HG03045 (cell line): ENCODE results near the gene PROX2.
A peak's percentile ranks its signal among the peaks of the same experiment; 100 is the strongest.

Source experiments
- ATAC-seq: cut with Tn5 transposase; IDR thresholded peaks from one replicate; pipeline ENCODE4 v1.9.1; 2021; ENCODE audit warnings: mild to moderate bottlenecking, moderate library complexity; ENCODE audit not compliant: unreplicated experiment

PROX2 gene

GRCh38 chr14:74882103-74882920 is 6.4 kb upstream of the PROX2 start:
- ATAC-seq: peak; percentile 33

- peak; percentile 93 for ATAC-seq
These were observed 5.6 kb upstream of the PROX2 start, which contains the start of gene DLST for GRCh38 chr14:74881431-74882102. Gene DLST (plus strand): TSS chr14:74881916. CDS start chr14:74881954, 38 bp downstream.

DNA sequence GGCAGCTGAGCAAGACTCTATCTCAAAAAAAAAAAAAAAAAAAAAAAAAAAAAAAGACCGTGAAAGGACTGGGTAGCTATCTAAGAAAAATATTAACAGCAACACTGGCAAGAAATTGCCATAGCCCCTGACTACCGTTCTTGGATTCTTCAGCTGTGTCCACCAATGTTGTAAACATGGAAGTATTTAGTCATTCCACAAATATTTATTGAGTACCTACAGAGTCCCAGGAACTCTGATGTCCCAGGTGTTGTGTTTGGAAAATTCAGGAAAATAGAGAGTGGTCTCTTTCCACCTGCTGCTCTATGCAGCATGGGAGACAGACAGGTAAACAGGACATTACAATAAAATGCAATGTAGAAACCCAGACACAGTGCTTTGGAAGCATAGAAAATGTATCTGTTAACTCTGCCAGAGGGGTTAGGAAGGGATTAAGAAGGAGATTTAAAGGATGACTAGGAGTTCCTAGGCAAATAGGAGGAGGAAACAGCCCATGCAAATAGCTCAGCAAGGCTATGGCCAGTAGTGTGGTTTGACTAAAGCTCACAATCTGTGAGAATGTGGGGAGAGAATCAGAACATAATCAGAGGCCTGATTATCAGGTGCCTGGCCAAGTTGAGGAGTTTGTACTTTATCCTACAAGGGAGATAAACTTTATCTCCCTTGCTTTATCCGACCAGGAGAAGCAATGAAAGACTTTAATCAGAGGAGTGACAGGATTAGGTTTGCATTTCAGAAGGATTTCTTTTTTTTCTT is 3.7 kb upstream of the PROX2 start:
- no peak for ATAC-seq

GRCh38 chr14:74875204-74875603 is 741 bp downstream of the PROX2 start:
- ATAC-seq: no peak

DNA sequence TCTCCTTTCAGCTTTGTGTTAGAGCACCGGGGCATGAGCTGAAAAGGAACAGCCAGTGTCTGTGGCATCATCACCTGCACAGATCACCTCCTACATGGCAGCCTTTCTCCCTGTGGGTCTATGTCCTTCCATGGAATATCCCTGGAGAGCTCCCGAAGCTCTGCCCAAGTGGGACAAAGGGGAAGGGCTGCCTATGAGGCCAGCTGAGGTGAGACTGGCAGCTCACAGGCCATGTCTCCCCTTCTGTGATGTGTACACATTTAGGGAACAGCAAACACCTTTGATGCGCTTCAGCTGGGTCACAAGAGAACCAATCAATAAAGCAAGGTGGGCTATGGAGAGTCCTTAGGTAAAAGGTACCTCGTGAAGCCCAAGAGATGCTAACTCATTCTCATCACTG is 4.1 kb downstream of the PROX2 start:
- ATAC-seq: no peak

- no peak for ATAC-seq
These were observed 7.2 kb downstream of the PROX2 start for GRCh38 chr14:74868739-74869138.

DNA sequence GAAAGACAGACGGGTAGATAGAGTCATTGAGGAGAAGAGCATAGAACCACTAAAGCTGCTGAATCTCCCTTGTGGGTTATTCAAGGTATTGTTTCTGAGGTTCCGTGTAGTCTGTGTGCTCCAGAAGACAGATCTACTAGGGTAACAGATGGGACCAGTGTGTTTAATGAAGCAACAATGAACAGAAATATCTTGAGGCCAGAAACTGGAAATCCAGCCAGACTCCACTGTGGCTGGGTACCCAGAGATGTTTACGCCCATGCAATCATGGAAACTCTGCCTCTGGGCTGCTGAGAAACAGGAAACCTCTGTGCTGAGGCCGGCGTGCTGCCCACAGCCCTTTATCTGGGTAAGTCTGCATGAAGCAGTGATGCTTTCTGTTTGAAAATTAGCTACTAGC is 8.3 kb downstream of the PROX2 start:
- no peak for ATAC-seq

GRCh38 chr14:74866708-74867389 is 9.1 kb downstream of the PROX2 start:
- ATAC-seq: no peak

- no peak for ATAC-seq
These were observed 10.8 kb downstream of the PROX2 start for GRCh38 chr14:74865156-74865555.

GRCh38 chr14:74864198-74864597 is 11.7 kb downstream of the PROX2 start:
- no peak for ATAC-seq

DNA sequence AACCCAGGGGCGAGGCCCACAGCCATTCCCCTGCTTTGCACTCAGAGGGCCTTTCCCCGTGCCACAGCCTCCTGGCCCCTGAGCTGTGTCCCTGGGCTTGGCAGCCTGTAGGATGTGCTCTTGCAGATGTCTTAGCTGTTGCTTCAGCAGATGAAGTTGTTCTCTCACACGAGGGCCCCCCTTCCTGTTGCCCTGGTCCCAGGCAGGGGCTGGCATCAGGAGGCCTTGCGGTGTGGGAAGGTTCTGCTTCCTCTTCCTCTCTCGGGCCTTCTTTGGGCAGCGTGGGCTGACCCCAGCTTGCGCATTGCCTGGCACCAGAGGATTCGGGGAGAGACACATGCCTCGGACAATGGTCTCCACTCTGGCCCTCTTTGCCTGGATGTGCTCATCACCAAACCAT is 12.7 kb downstream of the PROX2 start:
- no peak for ATAC-seq

DNA sequence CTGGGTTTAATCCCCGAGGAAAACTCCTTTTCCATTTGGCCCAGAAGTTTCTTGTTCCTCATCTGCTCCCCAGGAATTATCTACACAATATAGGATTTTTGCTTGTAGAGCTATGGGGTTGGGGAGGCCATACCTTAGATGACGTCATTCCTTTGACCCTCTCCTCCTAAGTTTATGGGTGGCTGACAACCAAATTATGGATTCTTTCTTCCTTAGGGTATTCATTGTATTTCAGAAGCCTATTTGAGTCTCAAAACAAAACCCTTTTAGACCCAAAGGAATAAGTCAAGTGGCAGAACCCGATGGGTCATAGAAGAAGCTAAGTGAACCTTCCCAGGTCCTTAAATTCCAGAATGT is 14.2 kb downstream of the PROX2 start:
- ATAC-seq: no peak

DNA sequence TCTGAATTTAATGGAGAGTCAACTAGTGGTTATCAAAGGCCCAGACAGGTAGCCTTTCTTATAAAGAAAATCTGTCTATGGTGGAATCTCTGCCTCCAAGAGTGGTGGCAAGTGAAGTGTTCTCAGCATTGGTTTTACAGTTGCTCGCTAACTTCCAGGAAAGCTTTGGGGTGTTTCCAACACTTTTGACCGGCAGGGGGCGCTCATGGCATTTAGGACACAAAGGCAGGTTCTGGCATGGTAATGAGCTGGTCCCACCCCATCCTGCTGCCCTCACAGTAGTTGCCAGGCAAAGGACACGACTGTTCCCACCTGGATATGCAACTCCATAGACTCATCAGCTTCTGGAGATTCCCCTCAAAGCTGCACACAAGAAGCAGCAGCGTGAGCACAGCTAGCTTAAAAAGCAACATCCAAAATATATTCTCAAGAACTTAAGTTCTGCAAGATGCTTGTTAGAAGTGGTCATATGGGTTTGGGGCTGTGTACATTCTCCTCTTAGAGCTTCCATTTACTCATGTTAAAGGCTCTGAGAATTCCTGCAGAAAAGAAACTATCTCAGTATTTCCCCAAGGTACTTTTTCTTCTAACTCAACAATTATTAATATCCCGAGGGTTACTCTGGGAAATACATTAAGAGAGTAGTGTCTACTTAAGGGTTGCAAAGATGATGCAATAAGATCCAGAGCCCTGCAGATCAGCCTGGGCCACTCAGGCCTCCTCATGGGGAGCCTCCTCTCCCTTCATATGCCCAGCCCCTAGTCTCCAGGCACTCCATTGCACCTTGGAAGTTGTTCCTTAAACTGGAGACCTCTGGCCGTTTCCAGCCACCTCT is 14.8 kb downstream of the PROX2 start:
- no peak for ATAC-seq

DNA sequence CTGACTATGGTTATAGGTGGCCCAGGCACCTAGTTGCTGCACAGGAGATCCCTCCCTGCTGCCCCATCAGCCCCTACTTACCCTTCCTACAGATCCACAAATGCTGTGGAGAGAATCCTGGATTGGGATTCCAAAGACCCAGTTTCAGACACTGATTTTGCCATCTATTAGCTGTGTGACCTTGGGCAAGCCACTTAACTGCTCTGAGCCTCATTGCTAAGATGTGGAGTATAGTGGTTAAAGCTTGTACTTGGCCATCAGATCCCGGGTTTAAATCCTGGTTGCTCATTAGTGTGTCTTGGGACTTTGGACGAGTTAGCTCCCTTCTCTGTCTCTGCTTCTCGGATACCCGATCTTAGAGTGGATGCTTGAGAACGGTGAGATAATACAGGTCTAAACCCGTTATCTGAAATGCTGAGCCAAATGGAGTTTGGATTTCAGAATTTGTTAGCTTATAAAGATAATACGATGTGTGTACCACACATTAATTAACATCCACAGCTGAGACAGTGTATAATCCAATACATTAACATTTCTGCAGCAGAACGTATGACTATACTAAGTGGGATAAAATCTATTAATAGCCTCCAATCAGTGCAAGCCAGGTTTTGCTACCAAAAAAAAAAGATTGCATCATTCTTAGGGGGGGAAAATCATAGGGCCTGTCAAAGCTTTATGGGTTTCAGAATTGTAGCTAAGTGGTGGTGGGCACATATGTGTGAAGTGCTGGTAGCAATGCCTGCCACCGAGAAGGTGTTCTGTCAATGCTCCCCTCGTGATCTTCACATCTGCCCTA is 16.0 kb downstream of the PROX2 start:
- no peak for ATAC-seq

DNA sequence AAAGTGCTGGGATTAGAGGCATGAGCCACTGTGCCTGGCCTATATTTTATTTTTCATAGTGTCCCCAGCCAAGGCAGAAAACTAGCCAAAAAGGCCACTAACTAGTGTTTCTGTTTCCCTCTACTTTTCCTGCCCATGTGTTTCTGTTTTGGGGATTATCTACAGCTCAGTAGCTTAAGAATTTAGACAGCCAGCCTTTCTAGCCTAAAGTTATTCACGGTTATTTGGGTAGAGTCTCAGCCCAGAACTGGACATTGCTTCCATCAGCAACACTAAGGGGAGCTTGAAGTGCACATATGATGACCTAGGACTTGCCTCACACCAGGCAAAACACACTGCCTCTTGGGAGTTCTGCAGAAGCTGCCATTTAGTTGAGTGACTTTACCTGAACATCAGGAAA is 17.9 kb downstream of the PROX2 start:
- no peak for ATAC-seq

DNA sequence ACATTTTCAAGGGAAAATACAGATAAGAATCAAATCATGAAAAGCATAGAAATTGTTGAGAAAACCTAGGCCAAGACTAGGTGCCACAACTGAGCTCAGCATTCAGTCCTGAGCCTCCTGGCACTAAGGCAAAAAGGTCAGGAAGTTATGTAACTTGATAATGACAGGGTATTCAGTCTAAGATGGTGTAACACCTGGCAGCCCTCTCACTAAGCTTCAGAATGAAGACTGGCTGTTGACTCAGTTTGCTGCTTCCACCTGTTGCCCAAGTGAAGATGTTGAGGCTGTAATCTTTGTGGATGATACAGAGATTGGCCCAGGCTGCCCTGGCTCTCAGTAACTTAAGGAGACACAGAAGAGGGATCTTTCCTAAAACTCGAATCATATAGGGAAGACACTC is 19.6 kb downstream of the PROX2 start:
- no peak for ATAC-seq

DNA sequence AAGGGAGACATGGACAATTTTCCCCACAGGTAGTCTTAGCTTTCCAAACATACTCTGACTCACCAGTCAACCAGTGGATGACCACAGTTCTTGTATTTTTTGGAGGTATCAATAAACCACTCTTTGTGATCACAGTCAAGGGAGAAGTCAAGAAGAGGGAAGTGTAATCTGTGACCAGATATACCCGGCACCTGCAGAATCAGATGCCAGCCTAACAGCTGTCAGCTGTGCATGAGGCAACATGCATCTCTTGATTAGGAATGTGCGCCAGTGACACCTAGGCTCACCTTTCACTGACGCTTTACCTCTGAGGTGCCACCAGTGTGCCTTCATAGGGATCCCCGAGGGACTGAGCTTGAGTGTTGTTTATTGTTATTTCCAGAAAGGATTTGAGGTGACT is 20.0 kb downstream of the PROX2 start:
- no peak for ATAC-seq

- ATAC-seq: no peak
These were observed 20.9 kb downstream of the PROX2 start for GRCh38 chr14:74855021-74855420.

DNA sequence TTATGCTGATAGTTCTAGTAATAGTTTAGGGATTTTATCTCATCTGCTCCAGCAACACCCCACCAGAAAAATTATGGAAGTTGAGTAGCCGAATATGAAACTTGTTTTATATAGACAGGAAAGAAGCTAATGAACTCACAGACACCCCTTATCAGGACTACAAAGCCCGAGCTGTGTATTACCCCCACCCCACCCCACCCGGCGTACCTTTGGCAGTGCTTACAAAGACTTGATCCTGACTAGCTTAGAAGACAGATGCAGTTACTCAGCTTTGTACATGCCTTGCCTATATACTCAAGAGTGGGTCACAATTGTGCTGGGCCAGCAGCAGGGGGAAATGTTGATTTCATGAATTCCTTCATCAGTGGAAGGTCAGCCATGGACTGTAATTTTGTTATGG is 22.4 kb downstream of the PROX2 start:
- no peak for ATAC-seq
